ENCODE results near the gene NKAPD1. TPM values are rescaled to one million over a fixed set of nuclear protein-coding genes. Genes with fewer than 3 reads are reported as not detected.
"Not testable (repeated sequence)": the region's sequence is repeated elsewhere in the genome, so short reads cannot be mapped to it uniquely, and the experiment has no call there.

NKAPD1 gene
- total RNA-seq, 4 donors from 2014 or later, result 8.2 to 19.4 (median 13.7) TPM

- WGBS, 2 donors, result 89 to 93% methylated on average over 4 of the region's 4 CpGs
- Histone ChIP-seq H3K9me3 (no peaks in the 10 kb centered on the region), H3K4me3 (no peak overlapping the region), H3K27ac (no peak overlapping the region), H3K36me3 (peaks cover 0 to 97% (median 12%) of the 10 kb centered on the region in 3 donors), H3K27me3 (no peaks in the 10 kb centered on the region), H3K4me1 (peaks cover 0 to 17% (median 0%) of the 10 kb centered on the region in 3 donors)
- DNase-seq, result no peak
- TF ChIP-seq CTCF (IDR thresholded peaks at IDR 0.05), result no peak
- TF ChIP-seq POLR2A (IDR thresholded peaks at IDR 0.05), result no peak
- intact Hi-C loops (cut with DNase I), result no loop called here
Observed at GRCh38 chr11:112044961-112045360, 29.1 kb upstream of the NKAPD1 start.

- H3K9me3 ChIP-seq; H3K27me3 ChIP-seq; intact Hi-C loops (cut with DNase I); DNase-seq; H3K27ac ChIP-seq; H3K4me3 ChIP-seq: not testable (repeated sequence)
- peaks cover 0 to 96% (median 12%) of the 10 kb centered on the region in 3 donors for H3K36me3 ChIP-seq
- peaks cover 0 to 17% (median 0%) of the 10 kb centered on the region in 3 donors for H3K4me1 ChIP-seq
- WGBS, 2 donors, result 83 to 100% methylated on average over 1 to 2 of the region's 2 CpGs
Observed at GRCh38 chr11:112046647-112047046, 27.5 kb upstream of the NKAPD1 start.

- H3K9me3 ChIP-seq; intact Hi-C loops (cut with DNase I); DNase-seq; H3K4me3 ChIP-seq; H3K27me3 ChIP-seq: not testable (repeated sequence)
- Histone ChIP-seq H3K4me1 (peaks cover 0 to 17% (median 0%) of the 10 kb centered on the region in 3 donors), H3K36me3 (peaks cover 0 to 96% (median 20%) of the 10 kb centered on the region in 3 donors), H3K27ac (peak overlapping the region in 1 of 4 donors; percentile 26)
- WGBS, 2 donors, result 76 to 90% methylated on average over 2 to 3 of the region's 3 CpGs
Observed at GRCh38 chr11:112048256-112048655, 25.8 kb upstream of the NKAPD1 start.

- Histone ChIP-seq H3K4me1 (peaks cover 0 to 17% (median 0%) of the 10 kb centered on the region in 3 donors), H3K27ac (no peak overlapping the region), H3K4me3 (no peak overlapping the region), H3K27me3 (no peaks in the 10 kb centered on the region), H3K36me3 (peaks cover 0 to 96% (median 22%) of the 10 kb centered on the region in 3 donors), H3K9me3 (no peaks in the 10 kb centered on the region)
- 36 to 44% methylated on average over 2 of the region's 2 CpGs for WGBS, 2 donors
- intact Hi-C loops (cut with DNase I), result no loop called here
- TF ChIP-seq CTCF (IDR thresholded peaks at IDR 0.05), result no peak
- TF ChIP-seq POLR2A (IDR thresholded peaks at IDR 0.05), result no peak
- no peak for DNase-seq
Observed at GRCh38 chr11:112049777-112050176, 24.3 kb upstream of the NKAPD1 start.

- Histone ChIP-seq H3K9me3 (no peaks in the 10 kb centered on the region), H3K36me3 (peaks cover 0 to 96% (median 17%) of the 10 kb centered on the region in 3 donors), H3K4me3 (no peak overlapping the region), H3K4me1 (peaks cover 0 to 17% (median 0%) of the 10 kb centered on the region in 3 donors), H3K27ac (no peak overlapping the region), H3K27me3 (no peaks in the 10 kb centered on the region)
- TF ChIP-seq CTCF (IDR thresholded peaks at IDR 0.05) (no peak), POLR2A (IDR thresholded peaks at IDR 0.05) (no peak)
- intact Hi-C loops (cut with DNase I), result no loop called here
- no peak for DNase-seq
- WGBS, 2 donors, result 72 to 85% methylated on average over 3 of the region's 3 CpGs
Observed at GRCh38 chr11:112050721-112051120, 23.4 kb upstream of the NKAPD1 start.

GRCh38 chr11:112051768-112052167 is 22.3 kb upstream of the NKAPD1 start:
- no peak overlapping the region for H3K4me3 ChIP-seq
- TF ChIP-seq CTCF (IDR thresholded peaks at IDR 0.05) (no peak), POLR2A (IDR thresholded peaks at IDR 0.05) (no peak)
- WGBS, 2 donors, result 83 to 85% methylated on average over 3 of the region's 3 CpGs
- H3K36me3 ChIP-seq, result peaks cover 0 to 96% (median 17%) of the 10 kb centered on the region in 3 donors
- H3K27ac ChIP-seq, result no peak overlapping the region
- intact Hi-C loops (cut with DNase I), result no loop called here
- DNase-seq, result no peak
- H3K9me3 ChIP-seq, result no peaks in the 10 kb centered on the region
- no peaks in the 10 kb centered on the region for H3K27me3 ChIP-seq
- H3K4me1 ChIP-seq, result peaks cover 0 to 17% (median 0%) of the 10 kb centered on the region in 3 donors
